H1 (cell line): ENCODE data around the gene FHIT. TPM values are rescaled to one million over a fixed set of nuclear protein-coding genes. Genes with fewer than 3 reads are reported as not detected.

ENCODE experiments used
- CTCF ChIA-PET: fragments of 300-600 bp; sonication (Branson Sonifier 250); formaldehyde crosslinking; loops from one replicate; lab custom pipeline; 2021; ENCODE audit not compliant: partially characterized antibody; lab: Charles Lee
- POLR2A ChIA-PET: fragments of 300-600 bp; sonication (Branson Sonifier 250); formaldehyde crosslinking; loops from one replicate; lab custom pipeline; 2021; ENCODE audit warnings: inconsistent platforms; ENCODE audit not compliant: partially characterized antibody; lab: Charles Lee
- DNase-seq, 2 experiments: peaks; one replicate each; pipeline versions ENCODE4 v3.0.0 to v3.0.0-alpha.2; 2010 to 2022; ENCODE audit warnings: low spot score in 2 of 2, low read depth in 1 of 2, mixed read lengths in 1 of 2
- FAIRE-seq: peaks from 2 replicates; lab custom pipeline; 2011; peaks lifted over from hg19 to GRCh38; lab: Jason Lieb, UNC
- H2AFZ ChIP-seq: 2 replicates; pipeline ENCODE4 v1.8.1; 2012; ENCODE audit warnings: low read length, inconsistent platforms
- H2AK5ac ChIP-seq: 2 replicates; pipeline ENCODE4 v1.6.1; 2013; ENCODE audit warnings: low read depth, low read length
- H2BK120ac ChIP-seq: replicated peaks from 2 replicates; pipeline ENCODE3; 2013; ENCODE audit warnings: low read depth, low read length, inconsistent platforms
- H2BK12ac ChIP-seq: 2 replicates; pipeline ENCODE4 v1.6.1; 2013; ENCODE audit warnings: low read depth, low read length
- H2BK15ac ChIP-seq: 2 replicates; pipeline ENCODE4 v1.6.1; 2013; ENCODE audit warnings: low read length
- H2BK20ac ChIP-seq: 2 replicates; pipeline ENCODE4 v1.6.1; 2013; ENCODE audit warnings: low read length
- H2BK5ac ChIP-seq: 2 replicates; pipeline ENCODE4 v1.6.1; 2013; ENCODE audit warnings: low read depth, low read length
- H3K14ac ChIP-seq: 2 replicates; pipeline ENCODE4 v1.6.1; 2013; ENCODE audit warnings: inconsistent platforms; ENCODE audit not compliant: insufficient read length
- H3K18ac ChIP-seq: 2 replicates; pipeline ENCODE4 v1.6.1; 2013; ENCODE audit warnings: low read length; ENCODE audit errors: extremely low read depth
- H3K23ac ChIP-seq: 2 replicates; pipeline ENCODE4 v1.6.1; 2013; ENCODE audit warnings: inconsistent platforms; ENCODE audit not compliant: insufficient read length
- H3K23me2 ChIP-seq: 2 replicates; pipeline ENCODE4 v1.6.1; 2013; ENCODE audit warnings: low read depth, low read length
- H3K27ac ChIP-seq: 2 replicates; pipeline ENCODE4 v1.6.1; 2011; ENCODE audit warnings: low read depth, low read length, inconsistent platforms
- H3K27me3 ChIP-seq, 4 experiments: replicated peaks in 1 of 4; 1 replicate in 1 of 4; 2 replicates in 3 of 4; pipeline versions ENCODE4 v1.6.1 to v1.8.1; 2011 to 2013; ENCODE audit warnings: low read length in 3 of 4, mild to moderate bottlenecking in 3 of 4, inconsistent platforms in 2 of 4, mixed read lengths in 2 of 4, moderate library complexity in 1 of 4; ENCODE audit not compliant: control insufficient read depth in 3 of 4, insufficient read depth in 3 of 4; ENCODE audit errors: extremely low read depth in 1 of 4
- H3K36me3 ChIP-seq, 4 experiments: 2 replicates each; pipeline versions ENCODE4 v1.6.1 to v1.8.1; 2011 to 2013; ENCODE audit warnings: mild to moderate bottlenecking in 4 of 4, low read length in 3 of 4, moderate library complexity in 2 of 4, control low read depth in 1 of 4, inconsistent platforms in 1 of 4; ENCODE audit not compliant: insufficient read depth in 4 of 4, control insufficient read depth in 2 of 4
- H3K4ac ChIP-seq: replicated peaks from 2 replicates; pipeline ENCODE3; 2013; ENCODE audit warnings: low read length, low read depth, mixed read lengths, inconsistent platforms; ENCODE audit not compliant: insufficient read length
- H3K4me1 ChIP-seq, 4 experiments: replicated peaks in 1 of 4; 1 replicate in 1 of 4; 2 replicates in 3 of 4; pipeline versions ENCODE4 v1.6.1 to v1.8.1; 2011 to 2013; ENCODE audit warnings: low read length in 3 of 4, inconsistent platforms in 2 of 4, mixed read lengths in 1 of 4; ENCODE audit not compliant: insufficient read depth in 4 of 4, control insufficient read depth in 3 of 4
- H3K4me2 ChIP-seq, 2 experiments: 2 replicates each; pipeline versions ENCODE4 v1.6.1 to v1.8.1; 2011 to 2013; ENCODE audit warnings: low read depth in 2 of 2, low read length in 2 of 2, control low read depth in 1 of 2, inconsistent platforms in 1 of 2, mild to moderate bottlenecking in 1 of 2; ENCODE audit not compliant: insufficient read depth in 1 of 2
- H3K4me3 ChIP-seq, 4 experiments: fragments of 200-600, 300-600 bp in 1 of 4; sonication (generic), shearing (Covaris generic), sonication (Bioruptor Twin) in 1 of 4; 2 replicates each; pipeline versions ENCODE4 v1.5.1 to v1.8.1; 2011 to 2016; ENCODE audit warnings: low read length in 4 of 4, low read depth in 3 of 4, control low read depth in 2 of 4, inconsistent platforms in 2 of 4, mild to moderate bottlenecking in 2 of 4, mixed read lengths in 1 of 4, moderate library complexity in 1 of 4; ENCODE audit not compliant: insufficient read depth in 2 of 4; ENCODE audit errors: extremely low read depth in 1 of 4
- H3K56ac ChIP-seq: replicated peaks from 2 replicates; pipeline ENCODE3; 2013; ENCODE audit warnings: low read depth, mild to moderate bottlenecking, mixed read lengths, low read length, inconsistent platforms; ENCODE audit not compliant: insufficient read length
- H3K79me1 ChIP-seq: 2 replicates; pipeline ENCODE4 v1.6.1; 2013; ENCODE audit warnings: low read depth, low read length, control low read depth
- H3K79me2 ChIP-seq, 2 experiments: 2 replicates each; pipeline versions ENCODE4 v1.6.1 to v1.8.1; 2012 to 2013; ENCODE audit warnings: low read length in 2 of 2, mild to moderate bottlenecking in 2 of 2, inconsistent platforms in 1 of 2; ENCODE audit not compliant: insufficient read depth in 2 of 2, control insufficient read depth in 1 of 2
- H3K9ac ChIP-seq, 4 experiments: replicated peaks in 1 of 4; 1 replicate in 1 of 4; 2 replicates in 3 of 4; pipeline versions ENCODE4 v1.6.1 to v1.8.1; 2011 to 2013; ENCODE audit warnings: low read depth in 3 of 4, low read length in 3 of 4, control low read depth in 2 of 4, mild to moderate bottlenecking in 2 of 4, moderate library complexity in 2 of 4, inconsistent platforms in 1 of 4; ENCODE audit errors: extremely low read depth in 1 of 4
- H3K9me3 ChIP-seq, 2 experiments: 2 replicates each; pipeline versions ENCODE4 v1.6.1 to v1.8.1; 2012 to 2013; ENCODE audit warnings: mild to moderate bottlenecking in 2 of 2, moderate library complexity in 2 of 2, control low read depth in 1 of 2, inconsistent platforms in 1 of 2, low read depth in 1 of 2, low read length in 1 of 2, mixed read lengths in 1 of 2; ENCODE audit not compliant: insufficient read depth in 2 of 2
- H4K20me1 ChIP-seq, 2 experiments: replicated peaks in 1 of 2; 2 replicates each; pipeline versions ENCODE3 to v1.8.1; 2011 to 2013; ENCODE audit warnings: inconsistent platforms in 2 of 2, low read length in 2 of 2, mild to moderate bottlenecking in 1 of 2; ENCODE audit not compliant: insufficient read depth in 2 of 2, control insufficient read depth in 1 of 2
- H4K5ac ChIP-seq: 2 replicates; pipeline ENCODE4 v1.6.1; 2013; ENCODE audit warnings: low read length, low read depth, mixed read lengths, inconsistent platforms; ENCODE audit not compliant: insufficient read length
- H4K8ac ChIP-seq: 2 replicates; pipeline ENCODE4 v1.8.0; 2013; ENCODE audit warnings: mild to moderate bottlenecking, moderate library complexity, low read length, inconsistent platforms; ENCODE audit not compliant: insufficient read depth; ENCODE audit errors: extremely low read depth
- H4K91ac ChIP-seq: replicated peaks from 2 replicates; pipeline ENCODE3; 2013; ENCODE audit warnings: low read length, mixed read lengths, inconsistent platforms; ENCODE audit not compliant: insufficient read length
- CTCF ChIP-seq, 3 experiments: IDR thresholded peaks; 1 replicate in 2 of 3; 2 replicates in 1 of 3; pipeline versions ENCODE4 v1.5.1 to v1.6.1; 2011; ENCODE audit warnings: low read length in 3 of 3, mild to moderate bottlenecking in 3 of 3, inconsistent platforms in 2 of 3, low read depth in 1 of 3, moderate library complexity in 1 of 3; ENCODE audit not compliant: insufficient read depth in 1 of 3; ENCODE audit errors: control extremely low read depth in 1 of 3
- JUND ChIP-seq: IDR thresholded peaks from 2 replicates; pipeline ENCODE4 v1.6.1; 2011; ENCODE audit warnings: mild to moderate bottlenecking, improper control_type of control experiment, low read length
- USF2 ChIP-seq: IDR thresholded peaks from 2 replicates; pipeline ENCODE4 v1.6.1; 2011; ENCODE audit warnings: low read length, improper control_type of control experiment
- WGBS, 2 experiments: shearing (Covaris generic) in 1 of 2; methylation state at CpG; one replicate each; pipeline versions ENCODE4 v1.1.6 to v1.1.7; 2013 to 2015; ENCODE audit warnings: low lambda C conversion rate in 2 of 2, mixed read lengths in 2 of 2, inconsistent platforms in 1 of 2, low coverage in 1 of 2, missing lambda C conversion rate in 1 of 2; ENCODE audit not compliant: insufficient replicate concordance in 2 of 2, insufficient coverage in 1 of 2, insufficient read length in 1 of 2; ENCODE audit errors: extremely low coverage in 1 of 2, missing lambda C conversion rate in 1 of 2; 5-methylcytosine and 5-hydroxymethylcytosine counted together
- polyA plus RNA-seq, 7 experiments: library from polyadenylated mRNA; depleted of rRNA in 3 of 7; stranded (reverse) in 5 of 7; unstranded in 2 of 7; fragments of >200 nt in 5 of 7; fragments of 200-250 nt in 2 of 7; gene quantifications; 1 replicate in 5 of 7; 2 replicates in 1 of 7; 4 replicates in 1 of 7; pipeline versions ENCODE4 v1.2.1 to v1.2.3, GENCODE V29; 2011 to 2013; ENCODE audit warnings: missing spikeins in 2 of 7, mixed read lengths in 2 of 7
- total RNA-seq: library from RNA; stranded (reverse); fragmentation: NEBNext Ultra II Directional; extraction: Animal tissue kit (Norgen Biotek cat#: 25700); gene quantifications from 2 replicates; pipeline ENCODE4 v1.2.1, GENCODE V29; 2021

The FHIT gene
- total and polyA plus RNA-seq, 2 of the 8 experiments (the other 6 are each of a cell fraction or from before 2014, with no cell fraction given), result 1.2 to 3.2 TPM

GRCh38 chr3:60920519-60920918 lies 330.7 kb downstream of the FHIT start:
- Histone ChIP-seq H2BK20ac (no peak overlapping the region), H3K9ac (no peak overlapping the region), H2AK5ac (no peak overlapping the region), H3K79me1 (no peaks in the 10 kb centered on the region), H4K5ac (no peak overlapping the region), H3K79me2 (no peaks in the 10 kb centered on the region), H2BK15ac (no peak overlapping the region), H3K27ac (no peak overlapping the region), H3K36me3 (0 out of 8 replicates have a peak, but pooled peaks cover 0 to 2% (median 0%) of the 10 kb centered on the region in 4 experiments), H2AFZ (no peak overlapping the region), H2BK5ac (no peak overlapping the region), H2BK12ac (no peak overlapping the region), H3K9me3 (peaks cover 7 to 13% of the 10 kb centered on the region in 2 experiments; a peak in 3 of 4 replicates), H4K91ac (no peak overlapping the region), H3K56ac (no peak overlapping the region), H3K4me1 (no peaks in the 10 kb centered on the region), H2BK120ac (no peak overlapping the region), H3K27me3 (no peaks in the 10 kb centered on the region), H3K23me2 (no peaks in the 10 kb centered on the region), H4K20me1 (no peaks in the 10 kb centered on the region), H3K4ac (no peak overlapping the region), H3K14ac (no peak overlapping the region), H3K23ac (no peak overlapping the region), H3K4me3 (no peak overlapping the region), H4K8ac (no peak overlapping the region), H3K18ac (no peak overlapping the region), H3K4me2 (no peak overlapping the region)
- 97% methylated on average over 4 of the region's 4 CpGs; no CpG with 5 or more reads in 1 of the 2 experiments for WGBS, 2 experiments
- ChIA-PET CTCF (interaction anchor here (0.6 kb wide), 1 partner anchor 11 kb away, joined by 8 read pairs; no protein-coding TSS in a partner anchor), POLR2A (interaction anchor here (0.6 kb wide), 1 partner anchor 211 kb away, joined by 3 read pairs; no protein-coding TSS in a partner anchor)
- no peak for FAIRE-seq
- no peak for DNase-seq
- TF ChIP-seq CTCF (IDR thresholded peaks at IDR 0.05; ENCODE audit: control extremely low read depth in 1 of 3, insufficient read depth in 1 of 3, low read depth in 1 of 3, low read length in 3 of 3), result no peak
- TF ChIP-seq USF2, result no peak
- TF ChIP-seq JUND, result no peak
